ENCODE results near the gene SDCCAG8.

DNA sequence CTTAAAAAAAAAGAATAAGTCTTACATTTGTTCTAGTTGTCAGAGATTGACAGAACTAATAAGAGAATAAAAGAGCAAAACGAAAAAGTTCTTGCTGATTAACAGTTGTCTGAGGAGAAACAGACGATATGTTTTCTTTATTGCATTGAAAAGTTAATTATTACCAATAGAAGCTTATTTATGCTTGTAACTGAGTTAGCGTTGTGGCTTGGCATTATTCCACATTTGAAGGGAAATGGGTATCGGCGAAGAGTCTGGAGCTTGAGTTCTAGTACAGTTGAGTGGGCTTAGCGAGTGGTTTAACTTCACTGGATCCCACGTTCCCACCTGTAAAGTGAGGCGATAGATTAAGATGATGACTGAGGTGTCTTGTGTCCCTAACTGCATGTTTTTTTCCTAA is 109.0 kb downstream of the SDCCAG8 start:
- TF ChIP-seq, protein P1, sequence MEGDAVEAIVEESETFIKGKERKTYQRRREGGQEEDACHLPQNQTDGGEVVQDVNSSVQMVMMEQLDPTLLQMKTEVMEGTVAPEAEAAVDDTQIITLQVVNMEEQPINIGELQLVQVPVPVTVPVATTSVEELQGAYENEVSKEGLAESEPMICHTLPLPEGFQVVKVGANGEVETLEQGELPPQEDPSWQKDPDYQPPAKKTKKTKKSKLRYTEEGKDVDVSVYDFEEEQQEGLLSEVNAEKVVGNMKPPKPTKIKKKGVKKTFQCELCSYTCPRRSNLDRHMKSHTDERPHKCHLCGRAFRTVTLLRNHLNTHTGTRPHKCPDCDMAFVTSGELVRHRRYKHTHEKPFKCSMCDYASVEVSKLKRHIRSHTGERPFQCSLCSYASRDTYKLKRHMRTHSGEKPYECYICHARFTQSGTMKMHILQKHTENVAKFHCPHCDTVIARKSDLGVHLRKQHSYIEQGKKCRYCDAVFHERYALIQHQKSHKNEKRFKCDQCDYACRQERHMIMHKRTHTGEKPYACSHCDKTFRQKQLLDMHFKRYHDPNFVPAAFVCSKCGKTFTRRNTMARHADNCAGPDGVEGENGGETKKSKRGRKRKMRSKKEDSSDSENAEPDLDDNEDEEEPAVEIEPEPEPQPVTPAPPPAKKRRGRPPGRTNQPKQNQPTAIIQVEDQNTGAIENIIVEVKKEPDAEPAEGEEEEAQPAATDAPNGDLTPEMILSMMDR (IDR thresholded peaks at IDR 0.05; ENCODE audit: low read depth, low read length), result no peak
- TF ChIP-seq EZH2phosphoT487 (IDR thresholded peaks at IDR 0.05; ENCODE audit: low read depth), result no peak
